Chondrocyte (in vitro differentiated cells): ENCODE results near the gene CDH12. TPM values are rescaled to one million over a fixed set of nuclear protein-coding genes. Genes with fewer than 3 reads are reported as not detected.

Experiments
- DNase-seq: peaks from one replicate; pipeline ENCODE4 v3.0.0; 2021; ENCODE audit warnings: mixed read lengths, low spot score
- H3K27ac Mint-ChIP-seq: one replicate; pipeline ENCODE4 v1.8.0; 2021; ENCODE audit warnings: mild to moderate bottlenecking, moderate library complexity, mixed read lengths; ENCODE audit not compliant: unreplicated experiment
- H3K27me3 Mint-ChIP-seq: 2 replicates; pipeline ENCODE4 v1.8.0; 2021; ENCODE audit warnings: low read depth, mixed read lengths
- H3K36me3 Mint-ChIP-seq: 2 replicates; pipeline ENCODE4 v1.8.0; 2021; ENCODE audit warnings: low read depth, mixed read lengths
- H3K4me1 Mint-ChIP-seq: 2 replicates; pipeline ENCODE4 v1.8.0; 2021; ENCODE audit warnings: low read depth, mild to moderate bottlenecking, mixed read lengths
- H3K4me3 Mint-ChIP-seq: one replicate; pipeline ENCODE4 v1.8.0; 2021; ENCODE audit warnings: mild to moderate bottlenecking, moderate library complexity, mixed read lengths; ENCODE audit not compliant: unreplicated experiment
- H3K9me3 Mint-ChIP-seq: 2 replicates; pipeline ENCODE4 v1.8.0; 2021; ENCODE audit warnings: low read depth, mixed read lengths
- CTCF ChIP-seq: fragments of 200-600 bp; sonication (generic); IDR thresholded peaks from 2 replicates; pipeline ENCODE4 v1.5.0; 2021; ENCODE audit warnings: antibody characterized with exemption, mild to moderate bottlenecking, moderate library complexity
- total RNA-seq: library from RNA; stranded (reverse); gene quantifications from 3 replicates; pipeline ENCODE4 v1.2.1, GENCODE V29; 2021

Gene CDH12
- total RNA-seq, 1 donor from 2014 or later, result not detected

- Mint-ChIP-seq H3K27me3 (peaks cover 4% of the 10 kb centered on the region), H3K4me1 (no peaks in the 10 kb centered on the region), H3K36me3 (no peaks in the 10 kb centered on the region), H3K27ac (no peak overlapping the region), H3K9me3 (no peaks in the 10 kb centered on the region), H3K4me3 (no peak overlapping the region)
- TF ChIP-seq CTCF, result no peak
- no peak for DNase-seq
Observed at GRCh38 chr5:21765406-21765805, 1087.7 kb downstream of the CDH12 start.

- no peaks in the 10 kb centered on the region for H3K4me1 Mint-ChIP-seq
- no peak overlapping the region for H3K4me3 Mint-ChIP-seq
- peaks cover 9% of the 10 kb centered on the region for H3K27me3 Mint-ChIP-seq
- TF ChIP-seq CTCF, result no peak
- no peak for DNase-seq
- H3K27ac Mint-ChIP-seq, result no peak overlapping the region
- H3K9me3 Mint-ChIP-seq, result no peaks in the 10 kb centered on the region
- no peaks in the 10 kb centered on the region for H3K36me3 Mint-ChIP-seq
Observed at GRCh38 chr5:21739096-21739495, 1114.0 kb downstream of the CDH12 start.

- H3K9me3 Mint-ChIP-seq, result peaks cover 2% of the 10 kb centered on the region
- H3K4me1 Mint-ChIP-seq, result no peaks in the 10 kb centered on the region
- H3K27ac Mint-ChIP-seq, result no peak overlapping the region
- TF ChIP-seq CTCF, result no peak
- no peak for DNase-seq
- H3K4me3 Mint-ChIP-seq, result no peak overlapping the region
- no peaks in the 10 kb centered on the region for H3K36me3 Mint-ChIP-seq
- peaks cover 2% of the 10 kb centered on the region for H3K27me3 Mint-ChIP-seq
Observed at GRCh38 chr5:21723500-21723899, 1129.6 kb downstream of the CDH12 start.

- no peak overlapping the region for H3K4me3 Mint-ChIP-seq
- no peaks in the 10 kb centered on the region for H3K36me3 Mint-ChIP-seq
- no peak overlapping the region for H3K27ac Mint-ChIP-seq
- peaks cover 3% of the 10 kb centered on the region for H3K9me3 Mint-ChIP-seq
- H3K4me1 Mint-ChIP-seq, result no peaks in the 10 kb centered on the region
- DNase-seq, result no peak
- TF ChIP-seq CTCF, result no peak
- no peaks in the 10 kb centered on the region for H3K27me3 Mint-ChIP-seq
Observed at GRCh38 chr5:21711866-21712758, 1141.0 kb downstream of the CDH12 start.

- Mint-ChIP-seq H3K27ac (no peak overlapping the region), H3K27me3 (peaks cover 5% of the 10 kb centered on the region), H3K4me1 (no peaks in the 10 kb centered on the region), H3K9me3 (no peaks in the 10 kb centered on the region), H3K36me3 (no peaks in the 10 kb centered on the region), H3K4me3 (no peak overlapping the region)
- no peak for TF ChIP-seq CTCF
- no peak for DNase-seq
Observed at GRCh38 chr5:21709770-21710169, 1143.4 kb downstream of the CDH12 start.
